ENCODE measurements around the gene ST3GAL2. TPM values are rescaled to one million over a fixed set of nuclear protein-coding genes. Genes with fewer than 3 reads are reported as not detected.

Gene ST3GAL2
- total and polyA plus RNA-seq, 2 donors (not counting 1 experiment from before 2014, with no cell fraction given): 18.2 to 71.3 TPM

Small RNA genes within 50 kb of the gene (small RNA-seq; reads per million reads assigned to genes)
- gene RNU6-23P (ENCODE audit: insufficient read length, low read depth, low replicate concordance): not detected
- gene RPS27P26 (ENCODE audit: insufficient read length, low read depth, low replicate concordance): not detected

Other genes with a start within 250 kb of the ST3GAL2 start
- 41.8 and 42.3 TPM in 2 replicates for gene EXOSC6, start 187.2 kb downstream of the ST3GAL2 start, total RNA-seq
- 13.0 and 14.6 TPM in 2 replicates for gene EXOSC6, start 187.2 kb downstream of the ST3GAL2 start, polyA plus RNA-seq
- 54.4 and 57.8 TPM in 2 replicates for gene AARS1, start 149.6 kb downstream of the ST3GAL2 start, total RNA-seq
- 27.7 and 34.4 TPM in 2 replicates for gene AARS1, start 149.6 kb downstream of the ST3GAL2 start, polyA plus RNA-seq
- gene DDX19B, start 139.9 kb downstream of the ST3GAL2 start, total RNA-seq: 31.6 and 35.8 TPM in 2 replicates
- 26.3 and 33.0 TPM in 2 replicates for gene DDX19B, start 139.9 kb downstream of the ST3GAL2 start, polyA plus RNA-seq
- 46.7 TPM in 2 replicates for gene DDX19A, start 92.2 kb downstream of the ST3GAL2 start, total RNA-seq
- gene DDX19A, start 92.2 kb downstream of the ST3GAL2 start, polyA plus RNA-seq: 32.4 and 56.0 TPM in 2 replicates
- 24.8 and 24.9 TPM in 2 replicates for gene FCSK, start 15.5 kb upstream of the ST3GAL2 start, total RNA-seq
- gene FCSK, start 15.5 kb upstream of the ST3GAL2 start, polyA plus RNA-seq: 19.4 and 27.0 TPM in 2 replicates
- gene COG4, start 84.5 kb upstream of the ST3GAL2 start, total RNA-seq: 55.9 and 60.6 TPM in 2 replicates
- 27.7 and 49.4 TPM in 2 replicates for gene COG4, start 84.5 kb upstream of the ST3GAL2 start, polyA plus RNA-seq
- gene SF3B3, start 84.7 kb upstream of the ST3GAL2 start, total RNA-seq: 266 and 278 TPM in 2 replicates
- gene SF3B3, start 84.7 kb upstream of the ST3GAL2 start, polyA plus RNA-seq: 67.1 and 75.7 TPM in 2 replicates
- gene IL34, start 207.5 kb upstream of the ST3GAL2 start, total RNA-seq: not detected in 2 replicates
- gene IL34, start 207.5 kb upstream of the ST3GAL2 start, polyA plus RNA-seq: 0.09 TPM in 1 of 2 replicates, not detected in the other
- gene MTSS2, start 247.0 kb upstream of the ST3GAL2 start, total RNA-seq: 1.6 and 2.6 TPM in 2 replicates
- gene MTSS2, start 247.0 kb upstream of the ST3GAL2 start, polyA plus RNA-seq: 1.6 and 3.1 TPM in 2 replicates

Measured in B cell (primary cell).